Mesenchymal stem cell (in vitro differentiated cells and primary cell): ENCODE results near the gene NR1H2.
"Not testable (repeated sequence)": the region's sequence is repeated elsewhere in the genome, so short reads cannot be mapped to it uniquely, and the experiment has no call there.

ENCODE experiments used
- DNase-seq: peaks from one replicate; pipeline ENCODE4 v3.0.0-alpha.2; 2013
- H2AFZ ChIP-seq: one replicate; pipeline ENCODE4 v1.6.1; 2013; ENCODE audit warnings: low read depth, mild to moderate bottlenecking, control low read depth, inconsistent platforms, low read length, moderate library complexity
- H2AK5ac ChIP-seq: 2 replicates; pipeline ENCODE4 v1.6.1; 2013; ENCODE audit warnings: low read length, moderate library complexity, mild to moderate bottlenecking, inconsistent platforms; ENCODE audit not compliant: severe bottlenecking
- H2BK120ac ChIP-seq: one replicate; pipeline ENCODE4 v1.6.1; 2013; ENCODE audit warnings: low read depth, mild to moderate bottlenecking, inconsistent platforms, low read length, moderate library complexity
- H2BK12ac ChIP-seq, 2 experiments: one replicate each; pipeline ENCODE4 v1.6.1; 2013; ENCODE audit warnings: inconsistent platforms in 2 of 2, low read length in 2 of 2, mild to moderate bottlenecking in 2 of 2, moderate library complexity in 2 of 2, control low read depth in 1 of 2
- H2BK15ac ChIP-seq: one replicate; pipeline ENCODE4 v1.6.1; 2013; ENCODE audit warnings: mild to moderate bottlenecking, low read depth, inconsistent platforms; ENCODE audit not compliant: poor library complexity, severe bottlenecking
- H2BK5ac ChIP-seq: 2 replicates; pipeline ENCODE4 v1.6.1; 2013; ENCODE audit warnings: low read depth, mild to moderate bottlenecking, low read length, control low read depth, inconsistent platforms; ENCODE audit not compliant: poor library complexity, severe bottlenecking
- H3K14ac ChIP-seq, 2 experiments: one replicate each; pipeline ENCODE4 v1.6.1; 2013; ENCODE audit warnings: inconsistent platforms in 2 of 2, low read length in 2 of 2, control low read depth in 1 of 2, mild to moderate bottlenecking in 1 of 2, moderate library complexity in 1 of 2
- H3K18ac ChIP-seq, 2 experiments: one replicate each; pipeline ENCODE4 v1.6.1; 2013; ENCODE audit warnings: inconsistent platforms in 2 of 2, low read length in 2 of 2, control low read depth in 1 of 2, low read depth in 1 of 2, mild to moderate bottlenecking in 1 of 2
- H3K23ac ChIP-seq, 2 experiments: one replicate each; pipeline ENCODE4 v1.6.1; 2013; ENCODE audit warnings: inconsistent platforms in 2 of 2, low read length in 2 of 2, mild to moderate bottlenecking in 2 of 2, moderate library complexity in 2 of 2, control low read depth in 1 of 2
- H3K27ac ChIP-seq: 2 replicates; pipeline ENCODE4 v1.5.1; 2013; ENCODE audit warnings: mild to moderate bottlenecking, moderate library complexity, low read length, control low read depth, inconsistent platforms; ENCODE audit not compliant: poor library complexity, severe bottlenecking
- H3K27me3 ChIP-seq, 2 experiments: 2 replicates each; pipeline versions ENCODE4 v1.6.1 to v1.7.0; 2013; ENCODE audit warnings: low read length in 2 of 2, mild to moderate bottlenecking in 2 of 2, moderate library complexity in 2 of 2, control low read depth in 1 of 2, inconsistent platforms in 1 of 2; ENCODE audit not compliant: control insufficient read depth in 1 of 2, insufficient read depth in 1 of 2
- H3K36me3 ChIP-seq, 2 experiments: 2 replicates each; pipeline versions ENCODE4 v1.6.1 to v1.7.0; 2013; ENCODE audit warnings: low read length in 2 of 2, control low read depth in 1 of 2, inconsistent platforms in 1 of 2, low read depth in 1 of 2, mild to moderate bottlenecking in 1 of 2; ENCODE audit not compliant: insufficient read depth in 2 of 2, control insufficient read depth in 1 of 2
- H3K4ac ChIP-seq, 2 experiments: one replicate each; pipeline ENCODE4 v1.6.1; 2013; ENCODE audit warnings: inconsistent platforms in 2 of 2, low read length in 2 of 2, mild to moderate bottlenecking in 2 of 2, moderate library complexity in 2 of 2, control low read depth in 1 of 2, low read depth in 1 of 2
- H3K4me1 ChIP-seq: 2 replicates; pipeline ENCODE4 v1.6.1; 2013; ENCODE audit warnings: low read depth, low read length, control low read depth; ENCODE audit not compliant: control insufficient read depth, insufficient read depth
- H3K4me2 ChIP-seq: 2 replicates; pipeline ENCODE4 v1.6.1; 2013; ENCODE audit warnings: low read length, mild to moderate bottlenecking, inconsistent platforms; ENCODE audit not compliant: poor library complexity, severe bottlenecking
- H3K4me3 ChIP-seq, 2 experiments: 2 replicates each; pipeline versions ENCODE4 v1.5.1 to v1.7.0; 2013; ENCODE audit warnings: low read length in 2 of 2, mild to moderate bottlenecking in 2 of 2, control low read depth in 1 of 2, low read depth in 1 of 2; ENCODE audit not compliant: insufficient read depth in 1 of 2
- H3K79me1 ChIP-seq: replicated peaks from 2 replicates; pipeline ENCODE4 v1.6.1; 2013; ENCODE audit warnings: mild to moderate bottlenecking, control low read depth, low read length, inconsistent platforms; ENCODE audit not compliant: poor library complexity, severe bottlenecking
- H3K9ac ChIP-seq: 2 replicates; pipeline ENCODE4 v1.7.0; 2013; ENCODE audit warnings: mild to moderate bottlenecking, low read length, moderate library complexity
- H3K9me3 ChIP-seq: 2 replicates; pipeline ENCODE4 v1.7.0; 2013; ENCODE audit warnings: mild to moderate bottlenecking, low read length; ENCODE audit not compliant: control insufficient read depth
- H4K8ac ChIP-seq: one replicate; pipeline ENCODE4 v1.6.1; 2013; ENCODE audit warnings: inconsistent platforms, mild to moderate bottlenecking, low read length, moderate library complexity
- H4K91ac ChIP-seq: one replicate; pipeline ENCODE4 v1.6.1; 2013; ENCODE audit warnings: mild to moderate bottlenecking, low read length, inconsistent platforms
- WGBS: methylation state at CpG from one replicate; pipeline ENCODE4 v1.1.7; 2013; ENCODE audit warnings: mixed read lengths; 5-methylcytosine and 5-hydroxymethylcytosine counted together

Gene NR1H2

GRCh38 chr19:50340331-50340730, 35.9 kb upstream of the NR1H2 start:
- peaks cover 0 to 3% of the 10 kb centered on the region in 2 experiments for H3K27me3 ChIP-seq
- H2BK120ac ChIP-seq = no peak overlapping the region
- no peak overlapping the region for H3K27ac ChIP-seq
- DNase-seq = no peak
- no peak overlapping the region for H3K4me3 ChIP-seq
- H3K4me2 ChIP-seq = no peak overlapping the region
- no peaks in the 10 kb centered on the region for H3K79me1 ChIP-seq
- H2BK5ac ChIP-seq = no peak overlapping the region
- H4K91ac ChIP-seq = no peak overlapping the region
- no peak overlapping the region for H2AFZ ChIP-seq
- H3K4me1 ChIP-seq = no peaks in the 10 kb centered on the region
- H3K14ac ChIP-seq = no peak overlapping the region
- no peaks in the 10 kb centered on the region for H3K36me3 ChIP-seq
- no peak overlapping the region for H3K23ac ChIP-seq
- H4K8ac ChIP-seq = no peak overlapping the region
- no peak overlapping the region for H3K9ac ChIP-seq
- no peak overlapping the region for H2BK15ac ChIP-seq
- H2BK12ac ChIP-seq = no peak overlapping the region
- no peak overlapping the region for H3K18ac ChIP-seq
- no peak overlapping the region for H3K4ac ChIP-seq
- H2AK5ac ChIP-seq = no peak overlapping the region
- H3K9me3 ChIP-seq = peaks cover 17% of the 10 kb centered on the region

GRCh38 chr19:50341091-50341564, 35.1 kb upstream of the NR1H2 start:
- WGBS = 82% methylated on average over 3 of the region's 3 CpGs
- no peaks in the 10 kb centered on the region for H3K79me1 ChIP-seq

GRCh38 chr19:50344661-50345318, 31.5 kb upstream of the NR1H2 start:
- H2BK15ac ChIP-seq = no peak overlapping the region
- H4K91ac ChIP-seq = no peak overlapping the region
- H3K18ac ChIP-seq = no peak overlapping the region
- no peak overlapping the region for H2AFZ ChIP-seq
- H2BK12ac ChIP-seq = no peak overlapping the region
- no peak overlapping the region for H2AK5ac ChIP-seq
- H3K27me3 ChIP-seq = peaks cover 0 to 5% of the 10 kb centered on the region in 2 experiments
- no peak overlapping the region for H3K27ac ChIP-seq
- H3K36me3 ChIP-seq = no peaks in the 10 kb centered on the region
- H3K4me3 ChIP-seq = peak overlapping the region in 1 of 2 experiments; percentile 24
- no peaks in the 10 kb centered on the region for H3K79me1 ChIP-seq
- H3K9ac ChIP-seq = no peak overlapping the region
- no peak overlapping the region for H2BK5ac ChIP-seq
- 68% methylated on average over 3 of the region's 8 CpGs for WGBS
- no peaks in the 10 kb centered on the region for H3K4me1 ChIP-seq
- DNase-seq = no peak
- H3K14ac ChIP-seq = no peak overlapping the region
- H4K8ac ChIP-seq = no peak overlapping the region
- H2BK120ac ChIP-seq = no peak overlapping the region
- no peak overlapping the region for H3K4me2 ChIP-seq
- peaks cover 17% of the 10 kb centered on the region for H3K9me3 ChIP-seq
- no peak overlapping the region for H3K23ac ChIP-seq
- no peak overlapping the region for H3K4ac ChIP-seq

More at GRCh38 chr19:50341091-50341564, 35.1 kb upstream of the NR1H2 start:
- no peak overlapping the region for H3K27ac ChIP-seq
- no peak overlapping the region for H3K23ac ChIP-seq
- H2BK120ac ChIP-seq = no peak overlapping the region
- H2BK5ac ChIP-seq = no peak overlapping the region
- no peak overlapping the region for H2BK15ac ChIP-seq
- no peak overlapping the region for H3K18ac ChIP-seq
- H3K9me3 ChIP-seq = peaks cover 19% of the 10 kb centered on the region
- H3K36me3 ChIP-seq = no peaks in the 10 kb centered on the region
- H4K91ac ChIP-seq = no peak overlapping the region
- H4K8ac ChIP-seq = no peak overlapping the region
- peaks cover 0 to 3% of the 10 kb centered on the region in 2 experiments for H3K27me3 ChIP-seq
- no peak overlapping the region for H3K9ac ChIP-seq
- DNase-seq = no peak
- H3K4me1 ChIP-seq = no peaks in the 10 kb centered on the region
- no peak overlapping the region for H2AFZ ChIP-seq
- no peak overlapping the region for H2BK12ac ChIP-seq
- H2AK5ac ChIP-seq = no peak overlapping the region
- no peak overlapping the region for H3K4me2 ChIP-seq
- H3K4ac ChIP-seq = no peak overlapping the region
- no peak overlapping the region for H3K14ac ChIP-seq
- no peak overlapping the region for H3K4me3 ChIP-seq

GRCh38 chr19:50347089-50347581, 29.1 kb upstream of the NR1H2 start:
- not testable (repeated sequence) for H3K9ac ChIP-seq, H2BK120ac ChIP-seq, H3K4ac ChIP-seq, H3K36me3 ChIP-seq, DNase-seq, H3K27ac ChIP-seq, H4K8ac ChIP-seq, H3K4me1 ChIP-seq, H2BK12ac ChIP-seq, H3K4me3 ChIP-seq, H3K14ac ChIP-seq, H3K79me1 ChIP-seq, H2BK15ac ChIP-seq, H2AK5ac ChIP-seq, H2AFZ ChIP-seq, H3K18ac ChIP-seq, H2BK5ac ChIP-seq, H3K23ac ChIP-seq, H3K4me2 ChIP-seq, H4K91ac ChIP-seq
- WGBS = 84% methylated on average over 7 of the region's 8 CpGs
- Histone ChIP-seq H3K27me3 (peaks cover 7 to 16% of the 10 kb centered on the region in 2 experiments), H3K9me3 (peaks cover 17% of the 10 kb centered on the region)
